CD4-positive, alpha-beta T cell treated with Interleukin-17A for 4 hours (primary cell): ENCODE results near the gene SMARCE1.
A peak's percentile ranks its signal among the peaks of the same experiment; 100 is the strongest.

Source experiments
- DNase-seq: peaks from one replicate; pipeline ENCODE4 v3.0.0-alpha.2; 2020; ENCODE audit warnings: mixed read lengths

The SMARCE1 gene

DNA sequence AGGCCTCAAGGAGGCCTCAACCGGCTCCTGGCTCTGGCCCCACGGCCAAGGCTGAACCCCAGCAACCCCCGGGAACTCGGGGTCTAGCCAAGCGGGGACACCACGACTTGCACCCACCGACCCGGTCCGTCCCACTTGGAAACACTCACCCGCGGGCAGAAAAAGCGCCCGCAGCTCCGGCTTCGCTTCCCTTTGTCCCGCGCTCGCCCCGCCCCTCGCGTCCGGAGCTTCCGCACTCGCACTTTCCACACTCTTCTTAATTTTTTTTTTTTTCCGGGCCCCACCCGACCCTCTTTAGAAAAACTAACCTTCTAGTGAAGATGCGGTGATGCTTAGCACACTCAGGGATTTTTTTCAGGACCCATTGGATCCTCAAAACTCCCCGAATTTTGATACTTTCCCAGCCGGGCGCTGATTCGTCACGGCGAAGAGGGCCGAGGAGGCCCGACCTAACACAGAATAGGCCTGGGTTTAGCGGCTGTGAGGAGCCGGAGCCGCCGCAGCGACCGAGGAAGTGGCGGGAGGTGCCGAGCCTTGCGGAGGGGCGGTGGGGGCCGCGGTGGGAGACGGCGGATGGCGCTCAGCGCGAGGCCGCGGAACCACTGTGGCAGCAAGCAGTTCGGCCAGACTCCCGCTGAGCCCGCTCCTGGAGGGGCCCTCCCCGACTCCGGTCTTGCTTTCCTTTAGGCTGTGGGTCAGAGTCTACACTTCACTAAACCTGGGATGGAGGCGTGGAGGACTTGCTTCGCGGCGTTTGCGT is at the start of gene SMARCE1:
Gene SMARCE1 (minus strand): TSS at position 195 of the 760 bp plus-strand sequence. CDS start 2,016 bp downstream, outside the sequence.
- peak; percentile 81 for DNase-seq

DNA sequence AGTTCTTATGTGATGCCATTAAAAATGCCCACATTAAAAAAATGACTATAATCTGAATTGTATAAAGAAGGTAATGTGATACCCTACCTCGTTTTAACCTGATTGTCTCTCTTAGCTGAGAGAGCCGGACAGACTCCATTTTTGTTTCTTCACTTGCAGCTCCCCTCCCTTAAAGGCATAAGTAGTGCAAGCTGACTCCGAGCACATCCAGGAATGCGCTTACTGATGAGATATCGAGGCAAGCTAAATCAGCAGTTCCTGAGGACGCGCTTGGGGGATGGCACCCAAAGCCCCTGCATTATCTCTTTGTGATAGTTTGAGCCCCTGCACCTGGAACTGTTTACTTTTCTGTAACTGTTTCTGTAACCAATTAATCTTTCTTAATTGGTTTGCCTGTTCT is 49.7 kb upstream of the SMARCE1 start:
- no peak for DNase-seq

DNA sequence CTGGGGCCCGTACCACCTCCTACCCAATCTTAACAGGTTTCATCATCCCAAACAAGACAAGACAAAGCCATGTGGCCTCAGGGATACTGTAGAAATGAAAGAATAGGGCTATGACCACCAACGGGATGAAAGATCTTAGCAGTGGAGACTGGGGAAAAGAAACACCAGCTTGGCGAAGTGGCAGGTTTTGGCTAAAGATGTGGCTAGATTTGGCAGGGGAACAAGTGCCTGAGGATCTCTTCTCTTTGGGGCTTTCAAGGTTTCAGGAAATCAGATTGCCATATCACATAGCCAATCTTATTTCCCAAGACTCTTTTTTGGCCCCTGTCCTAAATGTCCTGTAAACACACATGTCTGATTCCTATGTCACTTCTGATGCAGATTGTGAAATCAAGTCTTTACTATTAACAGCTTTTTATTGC is 49.0 kb upstream of the SMARCE1 start:
- no peak for DNase-seq

DNA sequence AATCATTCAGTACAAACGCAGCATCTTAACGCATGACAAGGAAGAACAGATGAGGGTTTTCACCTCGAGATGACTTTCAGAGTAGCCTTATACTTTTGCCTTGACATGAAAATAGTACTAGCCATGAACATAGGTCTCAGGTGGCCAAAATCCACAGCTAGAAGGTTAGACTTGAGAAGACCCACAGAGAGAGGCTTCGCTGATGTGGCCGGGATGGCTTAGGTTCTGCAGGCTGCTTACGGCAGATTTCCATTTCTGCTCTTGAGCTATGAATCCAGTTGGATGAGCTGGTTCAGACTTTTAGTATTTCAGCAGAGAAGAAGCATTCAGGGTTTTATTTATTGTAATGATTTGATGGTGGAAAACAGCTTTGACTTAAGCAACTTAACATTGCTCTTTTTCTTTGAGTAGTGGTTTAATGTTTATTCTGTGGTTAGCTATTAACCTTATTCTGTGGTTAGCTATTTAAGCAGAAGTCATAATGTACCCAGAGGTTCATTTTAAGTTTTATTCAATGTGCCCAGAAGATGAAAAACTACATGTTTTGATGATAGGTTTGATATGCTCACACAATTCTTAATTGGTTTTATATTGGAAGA is 48.4 kb upstream of the SMARCE1 start:
- no peak for DNase-seq

DNA sequence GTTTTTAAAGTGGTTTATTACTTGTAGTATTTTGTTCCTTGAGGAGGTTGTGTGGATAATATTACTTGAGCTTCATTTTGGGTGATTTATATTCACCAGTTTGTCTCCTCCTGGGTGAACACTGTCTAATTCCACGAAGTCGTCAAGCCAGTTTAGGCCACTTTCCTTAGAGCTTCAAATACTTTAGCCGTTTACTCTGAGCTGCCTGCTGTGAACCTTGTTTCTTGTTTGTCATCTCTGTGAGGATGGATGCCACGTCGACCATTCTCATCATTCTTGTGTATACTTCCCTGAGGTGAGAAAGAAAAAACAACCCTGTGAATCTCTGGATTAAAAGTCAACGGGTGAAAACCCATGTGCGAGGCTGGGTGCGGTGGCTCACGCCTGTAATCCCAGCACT is 47.0 kb upstream of the SMARCE1 start:
- DNase-seq, result no peak

DNA sequence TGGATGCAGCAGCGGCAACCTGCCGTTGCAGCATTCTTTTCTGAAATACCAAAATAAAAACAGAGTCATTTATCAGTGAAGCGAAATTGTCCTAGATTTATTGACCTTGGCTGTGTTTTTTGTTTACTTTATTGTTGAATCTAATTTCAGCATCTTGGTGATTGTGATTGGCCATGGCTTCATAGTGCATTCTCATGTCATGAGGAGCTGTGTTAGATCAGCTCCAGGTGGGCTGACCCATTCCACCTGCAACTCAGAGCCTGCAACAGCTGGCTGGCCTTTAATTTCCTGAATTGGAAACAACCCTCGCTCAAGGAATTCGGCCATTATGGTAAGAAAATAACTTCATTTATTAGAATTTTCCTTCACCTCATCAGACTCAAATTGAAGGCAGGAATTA is 39.5 kb upstream of the SMARCE1 start:
- DNase-seq, result no peak

DNA sequence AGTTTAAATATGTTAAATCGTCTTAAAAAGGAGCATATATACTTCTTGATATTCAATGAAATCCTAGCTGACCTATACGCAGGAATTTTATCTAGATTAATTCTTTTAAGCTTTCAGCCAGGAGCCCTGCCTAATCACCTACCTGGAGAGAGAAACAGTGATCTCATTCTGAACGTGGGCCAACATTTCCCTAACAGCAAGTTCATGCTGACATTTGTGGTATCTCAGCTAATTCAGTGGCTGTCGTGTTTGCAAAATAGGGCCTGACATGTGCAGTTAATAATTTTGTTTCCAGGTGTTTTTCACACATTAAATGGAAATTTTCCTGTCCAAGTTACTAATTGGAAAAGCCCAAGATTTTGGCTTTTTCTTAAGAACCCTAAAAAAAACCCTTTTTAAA is 38.6 kb upstream of the SMARCE1 start:
- no peak for DNase-seq

DNA sequence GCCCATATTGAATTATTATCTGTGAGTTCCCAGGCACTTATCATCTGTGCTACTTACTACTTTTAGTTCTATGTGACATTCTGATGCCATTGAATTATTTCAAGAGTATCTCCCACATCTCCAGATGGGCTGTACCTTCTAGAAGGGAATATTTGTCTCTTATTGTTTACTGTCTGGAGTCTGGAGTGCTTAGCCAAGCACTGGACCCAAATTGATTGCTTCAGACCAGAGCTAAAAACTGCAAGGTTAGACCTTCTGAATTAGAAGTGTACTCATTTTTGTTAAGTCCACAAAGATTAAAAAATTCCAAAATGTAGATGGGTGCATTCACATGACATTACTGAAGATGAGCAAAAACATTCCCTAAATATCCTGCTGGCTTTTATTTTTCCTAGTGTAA is 33.4 kb upstream of the SMARCE1 start:
- no peak for DNase-seq

DNA sequence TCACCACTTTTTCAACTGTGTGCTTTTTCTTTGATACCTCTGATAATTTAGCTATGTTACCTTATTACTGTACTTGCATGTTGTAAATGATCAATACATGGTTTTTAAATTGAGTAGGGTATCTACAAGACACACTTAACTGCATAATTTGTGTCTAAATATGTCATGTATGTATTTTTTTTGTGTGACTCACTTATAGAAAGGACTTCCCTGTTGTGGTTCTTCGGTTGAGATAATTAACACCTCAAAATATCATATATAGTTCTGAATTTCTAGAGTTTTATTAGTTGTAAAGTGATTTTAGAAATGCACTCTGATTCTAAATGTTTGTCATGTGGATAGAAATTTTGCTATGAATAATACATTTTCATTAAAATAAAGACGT is 31.9 kb upstream of the SMARCE1 start:
- DNase-seq, result no peak

DNA sequence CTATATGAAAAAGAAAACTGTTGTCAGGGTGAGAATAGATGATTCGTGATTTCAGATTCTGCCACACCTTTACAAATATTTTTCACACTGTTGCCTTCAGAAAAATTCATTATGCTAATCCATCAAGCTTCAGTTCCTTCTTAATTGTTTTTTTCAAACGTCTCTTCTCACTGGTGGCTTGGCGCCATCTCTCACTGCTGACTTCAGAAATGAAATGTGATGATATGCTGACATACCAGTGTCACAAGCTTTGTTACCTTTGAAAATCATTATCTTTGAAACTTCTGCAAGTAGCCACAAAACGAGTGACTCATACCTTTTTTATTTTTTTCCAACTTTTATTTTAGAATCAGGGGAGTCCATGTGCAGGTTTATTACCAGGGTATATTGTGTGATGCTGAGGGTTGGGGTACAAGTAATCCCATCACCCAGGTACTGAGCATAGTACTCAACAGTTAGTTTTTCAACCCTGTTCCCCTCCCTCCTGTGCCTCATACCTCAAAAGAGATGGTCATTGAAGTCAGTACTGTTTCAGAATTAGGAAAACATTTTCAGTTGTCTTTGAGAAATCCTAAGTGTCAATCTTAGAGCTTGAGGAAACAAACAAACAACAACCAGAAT is 31.4 kb upstream of the SMARCE1 start:
- DNase-seq, result no peak

DNA sequence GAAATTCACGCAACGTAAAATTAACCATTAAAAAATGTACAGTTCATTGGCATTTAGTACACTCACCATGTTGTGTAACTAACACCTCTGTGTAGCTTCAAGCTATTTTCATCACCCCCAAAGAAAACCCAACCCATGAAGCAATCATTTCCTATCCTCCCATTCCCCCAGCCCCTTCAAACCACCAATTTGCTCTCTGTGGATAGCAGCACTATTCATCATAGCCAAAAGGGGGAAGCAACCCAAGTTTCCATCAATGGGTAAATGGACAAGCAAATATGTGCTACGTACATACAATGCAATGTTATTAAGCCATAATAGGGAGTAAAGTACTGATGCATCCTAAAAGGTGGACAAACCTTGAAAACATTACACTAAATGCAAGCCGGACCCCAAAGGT is 28.3 kb upstream of the SMARCE1 start:
- DNase-seq, result no peak

DNA sequence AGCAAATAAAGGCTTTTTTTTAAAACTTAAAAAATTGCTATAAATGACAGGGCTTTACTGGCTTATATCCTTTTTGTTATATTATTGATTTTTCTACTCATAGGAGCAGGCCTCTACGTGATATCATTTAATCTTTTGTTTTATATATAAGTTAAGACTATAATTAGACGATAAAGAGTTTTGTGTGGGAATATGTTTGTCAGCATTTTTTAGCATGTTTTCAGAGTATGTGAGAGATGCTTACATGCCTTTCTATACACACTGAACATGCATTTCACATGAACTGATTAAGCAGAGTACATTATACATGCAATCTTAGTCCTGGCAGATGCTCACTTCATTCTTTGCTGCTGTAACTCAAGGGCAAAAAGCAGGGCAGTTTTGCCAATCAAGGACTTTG is 25.0 kb upstream of the SMARCE1 start:
- DNase-seq, result no peak

DNA sequence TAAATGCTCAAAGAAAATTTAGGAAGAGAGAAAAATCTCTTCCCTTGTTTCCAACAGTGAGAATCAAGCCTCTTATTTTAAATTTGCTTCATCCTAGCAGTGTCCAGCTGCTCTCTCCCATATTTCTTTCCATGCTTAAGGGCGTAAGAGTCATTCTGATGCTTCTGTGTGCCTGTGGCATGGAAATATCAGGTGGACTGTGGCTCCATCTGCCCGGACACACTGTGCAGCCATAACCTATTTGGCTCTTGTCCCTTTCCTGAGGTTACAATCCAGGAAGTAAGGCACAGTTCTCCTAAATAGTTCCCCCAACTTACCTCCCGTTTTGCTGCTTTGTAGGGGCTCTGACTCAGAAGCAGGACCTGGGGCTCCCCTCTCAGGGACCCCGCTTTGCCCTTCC is 23.7 kb upstream of the SMARCE1 start:
- no peak for DNase-seq

DNA sequence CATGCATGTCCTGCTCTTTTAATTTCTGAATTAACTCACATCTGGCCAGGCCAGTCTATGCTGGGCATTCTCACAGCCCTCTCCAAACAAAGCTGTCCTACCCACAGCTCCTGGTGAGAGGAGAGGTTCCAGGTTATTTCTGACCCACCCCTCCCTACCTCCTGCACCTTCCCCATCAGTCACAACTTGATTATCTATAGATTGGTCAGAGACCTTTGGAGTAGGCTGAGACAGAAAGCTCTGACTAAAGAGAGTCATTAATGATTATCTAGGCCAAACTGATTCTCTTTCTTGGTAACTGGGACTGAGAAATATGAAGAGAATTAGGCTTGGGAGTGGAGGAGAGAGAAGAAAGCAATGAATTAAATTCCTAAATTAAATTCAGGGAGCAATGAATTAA is 18.7 kb upstream of the SMARCE1 start:
- DNase-seq, result no peak

DNA sequence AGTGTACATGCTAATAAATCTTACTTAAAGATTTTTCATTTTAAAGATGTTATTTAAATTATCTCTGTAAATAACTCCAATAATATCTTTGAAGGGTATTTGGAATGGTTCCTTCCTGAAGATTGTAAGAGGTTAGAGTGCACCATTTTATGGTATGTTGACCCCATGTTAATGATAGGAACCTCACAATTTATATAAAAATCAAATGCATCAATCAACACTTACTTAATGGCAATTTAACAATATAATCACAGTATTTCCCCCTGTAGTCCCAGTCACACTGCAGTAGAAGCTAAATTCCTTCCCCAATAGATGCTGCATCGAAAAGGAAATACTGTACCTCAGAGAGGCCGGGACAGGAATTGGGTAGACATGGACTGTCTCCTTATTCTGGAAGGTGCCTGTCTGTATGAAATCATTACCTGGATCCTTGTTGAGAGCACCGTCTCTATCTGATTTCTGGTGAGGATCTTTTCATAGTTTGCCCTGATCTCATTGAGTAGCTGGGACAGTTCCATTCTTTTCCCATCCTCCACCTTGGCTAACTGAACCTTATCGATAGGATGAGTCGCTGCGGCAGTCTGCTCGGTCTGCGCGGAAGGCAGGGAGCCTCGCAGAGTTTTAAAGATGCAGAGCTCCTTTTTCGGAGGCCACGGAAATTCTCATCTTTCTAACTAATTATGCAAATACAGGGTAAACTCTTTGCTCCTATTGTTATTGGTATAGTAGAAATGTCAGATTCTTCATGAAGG is 17.1 kb upstream of the SMARCE1 start, which contains the start of gene KRT222:
Gene KRT222 (minus strand): TSS at position 596 of the 752 bp plus-strand sequence. CDS start 78 bp downstream, at position 518.
- no peak for DNase-seq

DNA sequence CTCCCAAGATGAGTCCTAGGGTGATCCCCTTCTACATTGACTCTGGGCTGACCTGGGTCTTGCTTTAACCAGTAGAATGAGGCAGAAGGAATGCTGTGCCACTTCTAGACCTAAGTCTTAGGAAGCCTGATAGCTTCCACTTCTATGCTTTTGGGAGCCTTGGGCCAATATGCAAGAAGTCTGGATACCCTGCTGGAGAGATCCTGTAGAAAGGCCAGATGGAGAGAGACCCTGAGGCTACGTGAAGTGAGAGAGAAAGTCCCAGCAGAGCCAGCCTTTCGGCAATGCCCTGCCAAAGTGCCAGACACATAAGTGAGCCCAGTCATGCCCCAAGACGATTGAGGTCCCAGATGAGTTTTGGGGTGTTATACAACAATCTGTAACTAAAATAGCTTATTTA is 15.6 kb upstream of the SMARCE1 start:
- no peak for DNase-seq

DNA sequence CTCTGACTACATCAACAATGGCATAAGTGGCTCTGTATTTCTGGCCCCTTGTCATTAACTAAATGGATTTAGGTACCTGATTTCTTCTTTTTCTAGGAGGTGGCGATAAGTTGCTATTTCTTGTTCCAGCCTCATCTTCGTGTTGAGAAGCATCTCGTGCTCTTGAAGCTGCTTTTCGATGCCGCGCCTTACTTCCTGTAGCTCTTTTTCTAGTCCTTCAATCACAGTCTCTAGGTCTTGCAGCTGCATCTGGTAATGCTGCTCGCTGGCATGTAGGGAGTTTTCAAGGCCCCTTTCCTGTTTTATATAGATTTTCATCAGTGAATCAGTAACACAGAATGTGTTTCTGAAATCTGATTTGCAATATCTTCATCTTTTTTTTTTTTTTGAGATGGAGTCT is 12.3 kb upstream of the SMARCE1 start:
- peak; percentile 44 for DNase-seq

DNA sequence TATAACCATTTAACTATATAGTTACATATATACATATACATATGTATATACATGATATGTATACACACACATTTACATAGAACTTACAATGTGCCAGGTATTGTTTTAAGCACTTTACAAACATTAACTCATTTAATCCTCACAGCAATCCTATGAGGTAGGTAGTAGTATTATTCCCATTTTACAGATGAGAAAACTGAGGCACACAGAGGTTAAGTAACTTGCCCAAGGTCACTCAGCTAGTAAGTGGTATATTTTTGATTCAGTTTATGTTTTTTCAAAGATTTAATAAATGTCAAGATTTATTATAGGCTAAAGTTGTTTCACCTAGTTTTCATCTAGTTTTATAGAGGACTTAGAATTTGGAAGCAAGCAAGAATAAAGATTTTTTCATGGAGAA is 10.8 kb upstream of the SMARCE1 start:
- no peak for DNase-seq

DNA sequence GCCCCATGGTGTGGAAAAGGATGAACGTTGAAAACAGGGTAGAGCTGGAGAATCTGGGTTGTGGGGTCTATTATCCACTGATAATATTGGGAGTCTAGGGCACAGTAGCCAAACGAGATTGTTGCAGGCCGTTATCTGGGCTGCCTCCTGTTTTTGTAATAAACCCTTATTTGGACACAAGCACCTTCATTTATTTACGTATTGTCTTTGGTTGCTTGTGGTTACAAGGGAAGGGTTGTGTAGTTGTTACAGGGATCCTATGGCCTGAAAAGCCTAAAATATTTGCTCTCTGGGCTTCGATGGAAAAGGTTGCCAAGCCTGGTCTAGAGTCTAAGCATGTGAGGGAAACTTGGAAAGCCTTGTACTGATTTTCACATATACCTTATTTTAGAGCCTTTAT is 4.3 kb upstream of the SMARCE1 start:
- DNase-seq, result no peak

DNA sequence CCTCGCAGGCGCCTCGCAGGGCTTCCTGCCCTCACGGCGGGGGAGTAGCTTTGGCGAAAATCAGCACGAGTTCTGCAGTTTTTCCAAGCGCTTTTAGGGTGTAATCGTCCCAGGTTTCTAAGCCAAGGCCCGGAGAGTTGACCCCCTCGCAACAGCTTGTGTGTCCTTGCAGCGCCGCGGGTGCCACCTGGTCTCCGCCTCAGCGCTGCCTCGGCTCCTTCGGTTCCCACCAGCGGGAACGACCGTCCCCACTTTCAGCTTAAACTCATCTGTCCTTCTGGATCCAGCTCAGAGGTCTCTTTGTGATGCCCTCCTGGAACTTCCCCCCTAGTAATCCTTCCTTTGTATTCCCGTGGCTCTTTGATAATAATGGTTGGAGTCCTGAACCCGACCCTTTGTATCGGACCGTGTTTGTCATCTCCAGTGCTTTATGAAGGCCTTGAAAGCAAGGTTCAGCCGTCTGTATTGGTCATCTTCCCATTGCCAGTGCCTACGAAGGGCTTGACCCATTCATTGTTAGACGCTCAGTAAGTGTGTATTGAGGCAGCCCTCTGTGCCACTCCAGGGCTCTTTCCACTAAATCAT is 858 bp upstream of the SMARCE1 start:
- no peak for DNase-seq

DNA sequence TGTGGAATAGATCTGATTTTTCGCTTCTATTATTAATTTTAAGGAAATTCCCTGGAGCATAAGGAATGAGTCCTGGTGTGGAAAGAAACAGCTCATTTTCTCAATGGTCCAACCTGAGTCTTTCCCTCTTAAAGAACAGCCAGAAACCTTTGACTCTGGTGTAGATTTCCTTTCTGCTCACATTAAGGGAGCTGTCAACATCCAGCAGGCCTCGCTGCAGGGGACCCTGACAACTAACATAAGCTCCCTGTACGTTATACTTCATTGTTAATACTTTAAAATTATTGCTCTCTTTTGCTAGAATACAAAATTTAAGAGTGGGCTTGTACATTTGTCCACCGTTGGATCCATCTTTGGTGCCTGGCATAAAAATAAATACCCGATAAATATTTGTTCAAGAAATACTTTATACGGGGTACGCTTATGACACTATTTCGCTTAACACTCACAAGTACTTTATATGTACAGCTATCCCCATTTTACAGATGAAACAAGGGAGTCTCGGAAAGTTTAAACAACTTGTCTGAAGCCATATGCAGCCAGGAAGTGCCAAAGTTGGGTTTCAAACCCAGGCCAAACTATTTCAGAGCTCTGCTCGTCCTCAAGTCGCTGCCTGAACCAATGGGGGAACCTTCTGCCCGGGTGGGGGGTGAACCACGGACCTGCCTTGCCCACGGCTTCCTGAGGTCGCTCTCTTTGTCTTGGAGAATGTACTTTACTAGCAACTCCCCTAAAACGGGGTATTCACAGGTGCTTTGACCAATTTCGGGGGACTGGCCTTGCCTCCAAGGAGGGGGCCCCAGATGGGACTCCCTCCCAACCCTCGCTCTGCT is 611 bp downstream of the SMARCE1 start:
- DNase-seq, result no peak

DNA sequence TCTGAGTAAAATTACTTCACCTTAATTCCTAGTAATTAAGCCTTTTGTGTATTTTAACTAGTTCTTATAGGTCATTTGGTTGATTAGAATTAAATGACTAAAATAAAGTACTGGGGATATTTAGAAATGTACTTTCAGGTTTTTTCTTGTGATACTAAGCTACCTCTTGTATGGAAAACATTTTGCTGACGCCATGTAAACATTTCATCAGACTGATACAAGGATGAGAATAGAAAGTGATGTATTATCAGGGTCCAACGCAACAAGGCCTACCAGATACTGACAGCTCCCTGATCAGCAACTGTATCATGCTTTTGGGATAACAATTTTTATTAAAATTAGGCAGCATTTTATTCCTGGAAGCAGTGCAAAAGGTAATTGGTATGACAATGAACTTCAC is 1.7 kb downstream of the SMARCE1 start:
- DNase-seq, result no peak
